Endothelial cell of umbilical vein (primary cell): ENCODE results near the gene CACTIN. TPM values are rescaled to one million over a fixed set of nuclear protein-coding genes. Genes with fewer than 3 reads are reported as not detected.

ENCODE experiments used
- BruUV-seq: library from RNA; stranded (reverse); fragments of 400-500 nt; replicated peaks from 2 replicates; lab custom pipeline; 2021; lab: Mats Ljungman, UMichigan
- CTCF ChIA-PET: fragments of 300-600, 350-600 bp; sonication (Branson Sonifier 250); formaldehyde crosslinking; loops from one replicate; lab custom pipeline; 2021; ENCODE audit warnings: antibody characterized with exemption, inconsistent platforms; lab: Charles Lee
- POLR2A ChIA-PET: fragments of 300-600, 350-600 bp; sonication (Branson Sonifier 250); formaldehyde crosslinking; loops from one replicate; lab custom pipeline; 2021; ENCODE audit warnings: antibody characterized with exemption, inconsistent platforms; lab: Charles Lee
- DNase-seq: peaks from one replicate; pipeline ENCODE4 v3.0.0-alpha.2; 2011; ENCODE audit warnings: low read depth, low spot score
- FAIRE-seq: peaks from 2 replicates; lab custom pipeline; 2011; peaks lifted over from hg19 to GRCh38; lab: Jason Lieb, UNC
- H2AFZ ChIP-seq: 2 replicates; pipeline ENCODE4 v1.6.0; 2012; ENCODE audit warnings: low read depth, low read length, control low read depth, inconsistent platforms
- H3K27ac ChIP-seq: 2 replicates; pipeline ENCODE4 v1.5.1; 2011; ENCODE audit warnings: low read depth, mild to moderate bottlenecking, control low read depth, low read length, moderate library complexity; ENCODE audit not compliant: insufficient read depth
- H3K27me3 ChIP-seq, 2 experiments: 2 replicates each; pipeline versions ENCODE4 v1.6.0 to v1.6.1; 2011; ENCODE audit warnings: low read length in 2 of 2, mixed read lengths in 1 of 2; ENCODE audit not compliant: control insufficient read depth in 2 of 2, insufficient read depth in 2 of 2
- H3K36me3 ChIP-seq, 2 experiments: 2 replicates in 1 of 2; 3 replicates in 1 of 2; pipeline ENCODE4 v1.5.1; 2011; ENCODE audit warnings: low read length in 2 of 2, mild to moderate bottlenecking in 1 of 2, moderate library complexity in 1 of 2; ENCODE audit not compliant: control insufficient read depth in 2 of 2, insufficient read depth in 2 of 2; ENCODE audit errors: extremely low read depth in 1 of 2
- H3K4me1 ChIP-seq: 3 replicates; pipeline ENCODE4 v1.5.1; 2011; ENCODE audit warnings: mild to moderate bottlenecking, low read length; ENCODE audit not compliant: control insufficient read depth, insufficient read depth; ENCODE audit errors: extremely low read depth
- H3K4me2 ChIP-seq: 2 replicates; pipeline ENCODE4 v1.6.1; 2011; ENCODE audit warnings: low read length, control low read depth, mixed read lengths; ENCODE audit not compliant: insufficient read depth
- H3K4me3 ChIP-seq, 3 experiments: fragments of 200-600 bp in 1 of 3; sonication (generic), shearing (Covaris generic) in 1 of 3; replicated peaks in 1 of 3; 2 replicates each; pipeline ENCODE4 v1.5.1; 2011 to 2016; ENCODE audit warnings: control low read depth in 3 of 3, low read length in 3 of 3, mild to moderate bottlenecking in 2 of 3, inconsistent platforms in 1 of 3, low read depth in 1 of 3, moderate library complexity in 1 of 3; ENCODE audit not compliant: insufficient read depth in 1 of 3
- H3K79me2 ChIP-seq: 2 replicates; pipeline ENCODE4 v1.6.0; 2012; ENCODE audit warnings: low read length, inconsistent platforms; ENCODE audit not compliant: control insufficient read depth, insufficient read depth
- H3K9ac ChIP-seq: replicated peaks from 2 replicates; pipeline ENCODE3; 2011; ENCODE audit warnings: low read length, control low read depth; ENCODE audit not compliant: insufficient read depth; ENCODE audit errors: extremely low read depth
- H3K9me1 ChIP-seq: replicated peaks from 3 replicates; pipeline ENCODE4 v1.6.0; 2011; ENCODE audit warnings: mild to moderate bottlenecking, low read length; ENCODE audit not compliant: control insufficient read depth, insufficient read depth; ENCODE audit errors: extremely low read depth
- H3K9me3 ChIP-seq: replicated peaks from 2 replicates; pipeline ENCODE4 v1.5.1; 2012; ENCODE audit warnings: low read length, inconsistent platforms; ENCODE audit not compliant: control insufficient read depth, insufficient read depth
- H4K20me1 ChIP-seq: replicated peaks from 2 replicates; pipeline ENCODE3; 2011; ENCODE audit warnings: mild to moderate bottlenecking, low read length; ENCODE audit not compliant: control insufficient read depth, insufficient read depth; ENCODE audit errors: extremely low read depth
- GATA2 ChIP-seq: IDR thresholded peaks from 2 replicates; pipeline ENCODE4 v1.7.0; 2011; ENCODE audit warnings: low read depth, mild to moderate bottlenecking, moderate library complexity, mixed read lengths, low read length; ENCODE audit not compliant: insufficient read length, insufficient read depth
- JUN ChIP-seq: IDR thresholded peaks from 2 replicates; pipeline ENCODE4 v1.6.1; 2011; ENCODE audit warnings: borderline replicate concordance, low read depth; ENCODE audit not compliant: insufficient read length, insufficient read depth
- POLR2AphosphoS5 ChIP-seq: IDR thresholded peaks from 2 replicates; pipeline ENCODE4 v1.6.1; 2012; ENCODE audit warnings: low read depth, mild to moderate bottlenecking, control low read depth, low read length, moderate library complexity; ENCODE audit not compliant: insufficient read depth
- dilution Hi-C: fragments of 300-500 bp; cut with MboI; formaldehyde crosslinking; loops from one replicate; pipeline ENCODE4 v1.15.0; 2019; ENCODE audit warnings: low sequenced_read_pairs; ENCODE audit not compliant: extremely low pct_ligation_motif_present
- intact Hi-C: fragments of 100-400 bp; cut with micrococcal nuclease; formaldehyde crosslinking; loops from one replicate; pipeline ENCODE4 v1.10.0; 2022
- polyA plus RNA-seq, 4 experiments: library from polyadenylated mRNA; depleted of rRNA in 3 of 4; stranded (reverse) in 3 of 4; unstranded in 1 of 4; fragments of >200 nt; gene quantifications; 2 replicates each; pipeline versions ENCODE4 v1.2.1 to v1.2.3, GENCODE V29; 2011 to 2012; ENCODE audit warnings: missing spikeins in 1 of 4
- total RNA-seq: library from RNA; stranded (reverse); gene quantifications from 2 replicates; pipeline ENCODE4 v1.2.3, GENCODE V29; 2021
- TF ChIP-seq, protein P1 (sequence below): IDR thresholded peaks from 2 replicates; pipeline ENCODE4 v1.6.1; 2011; ENCODE audit not compliant: insufficient read depth, insufficient read length

CACTIN gene
- total and polyA plus RNA-seq, 2 donors (not counting 3 experiments of a cell fraction or from before 2014, with no cell fraction given) = 29.7 to 36.1 TPM

DNA sequence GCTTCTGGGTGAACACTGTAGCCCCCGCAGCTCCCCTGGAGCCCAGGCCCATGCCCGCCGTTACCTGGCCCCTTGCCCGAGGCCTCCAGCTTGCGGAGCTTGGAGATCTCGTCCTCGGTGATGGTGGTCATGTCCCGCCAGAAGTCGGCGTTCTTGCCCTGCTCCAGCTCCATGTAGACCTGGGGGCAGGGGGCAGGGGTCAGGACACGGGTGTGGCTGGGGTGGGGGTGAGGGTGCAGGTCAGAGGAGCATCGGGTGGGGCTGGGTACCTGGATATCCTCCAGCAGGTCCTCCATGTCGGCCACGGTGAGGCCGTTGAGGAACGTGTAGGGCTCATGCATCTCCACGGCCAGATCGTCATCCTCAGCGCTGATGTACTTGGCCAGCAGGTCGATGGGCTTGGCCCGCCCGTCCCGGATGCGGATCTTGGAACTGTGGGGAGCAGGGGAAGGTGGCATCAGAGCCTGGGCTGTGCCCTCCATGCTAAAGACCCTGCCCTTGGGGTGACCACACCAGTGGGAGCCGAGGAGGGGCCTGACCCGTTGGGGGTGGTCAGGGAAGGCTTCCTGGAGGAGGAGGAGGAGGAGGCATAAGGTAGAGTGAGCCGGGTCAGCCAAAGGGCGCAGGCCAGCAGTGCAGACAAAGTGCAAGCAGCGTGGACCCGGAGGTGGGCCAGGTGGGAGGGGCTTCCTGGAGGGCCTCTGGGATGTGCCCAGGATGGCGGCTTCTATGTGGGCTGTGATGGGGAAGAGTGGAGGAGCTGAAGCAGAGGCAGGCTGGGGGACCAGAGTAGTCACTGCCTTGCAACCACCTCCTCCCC lies 7.6 kb downstream of the CACTIN start:
- Histone ChIP-seq H3K9me3 (no peaks in the 10 kb centered on the region), H3K9me1 (no peaks in the 10 kb centered on the region), H3K4me2 (no peak overlapping the region), H3K4me3 (no peak overlapping the region), H3K79me2 (no peaks in the 10 kb centered on the region), H4K20me1 (no peaks in the 10 kb centered on the region), H3K4me1 (no peaks in the 10 kb centered on the region), H2AFZ (no peak overlapping the region), H3K27me3 (no peaks in the 10 kb centered on the region), H3K27ac (no peak overlapping the region), H3K9ac (no peak overlapping the region), H3K36me3 (peaks cover 0 to 25% of the 10 kb centered on the region in 2 experiments)
- no TSS peak for BruUV-seq
- TF ChIP-seq JUN = no peak
- TF ChIP-seq, protein P1, sequence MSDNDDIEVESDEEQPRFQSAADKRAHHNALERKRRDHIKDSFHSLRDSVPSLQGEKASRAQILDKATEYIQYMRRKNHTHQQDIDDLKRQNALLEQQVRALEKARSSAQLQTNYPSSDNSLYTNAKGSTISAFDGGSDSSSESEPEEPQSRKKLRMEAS = no peak
- TF ChIP-seq POLR2AphosphoS5 = no peak
- TF ChIP-seq GATA2 = no peak
- dilution Hi-C loops (no loop called here), intact Hi-C loops (loop anchor here (1.0 kb wide), 2 partner anchors 33 to 74 kb away; no protein-coding TSS in a partner anchor)
- CTCF ChIA-PET = interaction anchor here (0.8 to 2.1 kb wide), 7 partner anchors 12 to 74 kb away, joined by 3 to 13 read pairs (median 5); partner anchors contain the start of genes GIPC3 and TBXA2R
- DNase-seq (no peak), FAIRE-seq (no peak)
- POLR2A ChIA-PET = no interaction called here
